OCI-LY7 (cell line): Measurements from ENCODE around the gene CWC25.

Experiments used
- CTCF ChIP-seq: fragments of 200-600 bp; sonication (generic); conservative IDR thresholded peaks from 2 replicates; pipeline ENCODE4 v1.5.1; 2014; ENCODE audit warnings: mild to moderate bottlenecking, antibody characterized with exemption, low read length, moderate library complexity, mixed read lengths
- EZH2phosphoT487 ChIP-seq: fragments of 200-600 bp; sonication (generic); IDR thresholded peaks from 2 replicates; pipeline ENCODE4 v1.6.1; 2018; ENCODE audit warnings: low read depth, borderline replicate concordance, mild to moderate bottlenecking, mixed run types, antibody characterized with exemption, low read length, moderate library complexity, mixed read lengths

DNA sequence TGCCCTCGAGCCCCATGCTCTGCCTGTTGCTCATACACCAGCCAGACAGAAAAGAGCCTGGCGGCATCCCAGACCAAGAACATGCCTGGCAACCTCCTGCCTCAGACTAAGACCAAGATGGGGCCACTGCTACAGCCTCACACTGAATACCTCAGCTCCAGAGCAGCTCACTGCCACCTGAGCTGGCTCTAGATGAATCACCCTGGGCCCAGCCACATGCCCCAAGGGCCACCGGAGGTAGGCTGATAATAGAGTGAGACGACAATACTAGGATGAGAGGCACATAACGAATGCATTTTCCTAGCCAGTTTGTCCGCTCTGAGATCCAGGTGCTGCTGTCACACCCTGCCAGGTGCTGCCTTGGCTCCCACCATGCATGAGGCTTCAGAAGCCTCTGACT, 38.7 kb downstream of the CWC25 start:
- TF ChIP-seq CTCF (no peak), EZH2phosphoT487 (no peak)
